H54 (cell line): Measurements from ENCODE around the gene RABEPK.

ENCODE experiments used
- DNase-seq: peaks from one replicate; pipeline ENCODE4 v3.0.0; 2011; ENCODE audit warnings: low spot score, mixed read lengths; ENCODE audit not compliant: insufficient read length
- FAIRE-seq: peaks from 3 replicates; lab custom pipeline; 2011; peaks lifted over from hg19 to GRCh38; lab: Jason Lieb, UNC
- POLR2A ChIP-seq: IDR thresholded peaks from 2 replicates; pipeline ENCODE4 v1.6.1; 2011; ENCODE audit warnings: low read depth, mild to moderate bottlenecking, low read length

Gene RABEPK

DNA sequence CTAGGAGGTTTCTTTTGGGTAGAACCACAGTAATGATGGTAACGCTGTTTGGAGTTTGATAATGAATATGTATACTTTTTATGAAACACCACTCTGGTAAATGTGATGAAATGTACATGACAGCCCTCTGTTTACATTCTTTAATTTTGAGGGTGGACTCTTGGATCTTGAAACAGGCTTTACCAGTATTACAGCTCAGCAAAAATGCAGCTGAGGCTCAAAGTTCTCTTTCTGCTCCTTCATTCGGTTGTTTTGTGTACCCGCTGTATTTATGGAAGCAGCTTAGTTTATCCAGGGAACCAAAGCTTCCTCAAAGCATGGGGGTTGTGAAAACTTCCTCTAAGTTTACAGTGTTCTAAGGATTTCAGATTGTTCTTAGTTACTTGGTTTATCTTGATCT is 72.4 kb downstream of the RABEPK start:
- TF ChIP-seq POLR2A, result no peak
- DNase-seq (no peak), FAIRE-seq (peak; percentile 78)

GRCh38 chr9:125276771-125277170 is 76.4 kb downstream of the RABEPK start:
- DNase-seq, result no peak
- FAIRE-seq, result no peak
- no peak for TF ChIP-seq POLR2A

- DNase-seq, result no peak
- no peak for FAIRE-seq
These were observed 77.1 kb downstream of the RABEPK start for GRCh38 chr9:125277411-125277810.

DNA sequence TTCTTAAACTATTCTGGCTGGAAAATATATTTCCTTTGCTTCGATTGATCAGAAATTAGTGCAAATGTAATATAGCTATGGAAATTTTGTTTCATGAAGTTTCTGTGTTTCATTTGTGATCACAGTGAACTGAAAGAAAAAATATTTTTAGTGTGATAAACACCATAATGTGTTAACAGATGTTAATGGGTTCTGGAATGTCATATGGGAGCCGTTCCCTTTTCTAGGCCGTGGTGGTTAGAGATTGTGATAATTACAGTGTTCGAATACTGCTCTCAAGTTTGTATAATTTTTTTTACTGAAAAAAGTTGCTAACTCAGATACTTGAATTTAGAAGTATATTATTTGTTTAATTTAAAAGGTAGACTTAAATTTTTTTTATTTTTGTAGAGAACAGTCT is 80.6 kb downstream of the RABEPK start:
- TF ChIP-seq POLR2A, result no peak
- no peak for FAIRE-seq
- no peak for DNase-seq

More at GRCh38 chr9:125277411-125277810, 77.1 kb downstream of the RABEPK start:
- TF ChIP-seq POLR2A, result no peak
